Mesenteric fat pad (tissue), 1 donor: ENCODE measurements around the gene SMIM45.
"Not testable (repeated sequence)": the region's sequence is repeated elsewhere in the genome, so short reads cannot be mapped to it uniquely, and the experiment has no call there.

Source experiments
- DNase-seq: peaks from one replicate; pipeline ENCODE4 v3.0.0-alpha.2; 2020; ENCODE audit warnings: low spot score
- donor health status: DM: yes; HTN: yes; CAD: no.

Gene SMIM45

DNA sequence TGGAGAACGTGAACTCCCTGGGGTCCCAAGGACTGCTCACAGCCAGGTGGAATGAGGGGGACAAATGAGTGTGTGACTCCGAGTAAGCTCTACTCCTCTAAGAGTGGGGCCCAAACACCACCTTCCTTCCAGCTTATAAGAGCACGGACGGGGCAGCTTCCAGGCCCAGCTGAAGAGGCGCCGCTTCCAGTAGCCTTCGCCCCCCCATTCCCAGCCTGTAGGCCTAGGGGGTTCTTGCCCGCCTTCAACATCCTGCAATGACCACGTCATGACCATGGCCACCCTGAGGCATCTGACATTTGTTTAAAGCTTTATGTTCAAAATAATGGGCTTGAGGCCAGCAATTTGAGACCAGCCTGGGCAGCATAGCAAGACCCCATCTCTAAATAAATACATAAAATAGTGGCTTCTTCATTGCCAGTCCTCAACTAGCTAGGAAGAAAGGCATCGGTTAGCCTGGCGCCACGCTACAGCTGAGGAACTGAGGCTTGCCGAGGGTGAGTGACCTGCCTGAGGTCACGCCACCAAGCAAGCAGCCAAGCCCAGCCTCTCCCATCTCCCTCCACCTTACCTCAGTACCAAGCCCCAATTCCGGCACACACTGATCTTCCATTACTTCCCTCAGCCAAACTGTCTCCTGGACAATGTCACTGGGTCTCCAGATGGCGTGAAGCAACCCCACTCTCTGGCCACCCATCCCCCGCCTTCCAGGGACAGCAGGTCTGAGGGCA, 17.5 kb upstream of the SMIM45 start:
- no peak for DNase-seq

- no peak for DNase-seq
These were observed 17.0 kb upstream of the SMIM45 start for GRCh38 chr22:41935015-41935351.

GRCh38 chr22:41935509-41935908, 16.4 kb upstream of the SMIM45 start:
- DNase-seq: no peak

DNA sequence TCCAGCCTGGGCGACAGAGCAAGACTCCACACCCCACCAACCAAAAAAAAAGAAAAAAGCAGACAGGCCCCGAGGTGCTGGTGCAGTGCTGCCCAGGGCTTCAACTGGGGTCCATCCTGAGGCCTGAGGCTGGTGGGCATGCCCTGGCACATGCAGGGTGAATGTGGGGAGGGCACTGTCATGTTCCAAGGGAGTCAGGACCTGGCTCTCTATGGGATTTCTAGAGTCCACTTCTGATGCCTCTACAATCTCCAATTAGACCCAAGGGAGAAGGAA, 15.1 kb upstream of the SMIM45 start:
- no peak for DNase-seq

DNA sequence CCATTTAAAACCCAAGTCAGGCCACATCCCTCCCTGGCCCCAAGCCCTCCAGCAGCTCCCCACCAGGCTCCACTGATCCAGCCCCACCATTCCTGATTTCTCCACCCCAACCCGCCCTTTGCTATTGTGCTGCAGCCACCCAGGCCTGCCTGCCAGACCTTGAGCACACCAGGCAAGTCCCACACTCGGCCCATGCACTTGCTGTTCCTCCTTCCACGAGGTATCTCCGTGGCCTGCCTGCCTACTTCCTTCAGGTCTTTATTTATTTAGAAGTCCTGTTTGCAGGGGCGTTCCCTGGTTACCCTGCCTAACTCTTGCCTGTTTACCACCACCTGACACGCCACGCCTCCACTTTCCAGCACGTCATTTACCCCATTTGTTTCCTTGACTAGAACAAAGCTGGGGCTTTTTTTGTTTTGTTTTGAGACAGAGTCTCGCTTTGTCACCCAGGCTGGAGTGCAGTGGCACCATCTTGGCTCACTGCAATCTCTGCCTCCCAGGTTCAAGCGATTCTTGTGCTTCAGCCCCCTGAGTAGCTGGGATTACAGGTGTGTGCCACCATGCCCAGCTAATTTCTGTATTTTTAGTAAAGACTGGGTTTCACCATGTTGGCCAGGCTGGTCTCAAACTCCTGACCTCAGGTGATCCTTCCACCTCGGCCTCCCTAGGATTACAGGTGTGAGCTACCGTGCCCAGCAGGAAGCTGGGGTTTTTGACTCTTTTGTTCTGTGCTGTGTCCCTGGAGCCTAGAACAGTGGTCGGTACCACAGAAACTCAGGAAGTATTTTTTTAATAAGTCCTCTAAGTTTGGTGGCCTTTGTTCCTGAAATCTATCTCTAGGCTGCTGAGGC, 11.7 kb upstream of the SMIM45 start:
- DNase-seq: no peak

DNA sequence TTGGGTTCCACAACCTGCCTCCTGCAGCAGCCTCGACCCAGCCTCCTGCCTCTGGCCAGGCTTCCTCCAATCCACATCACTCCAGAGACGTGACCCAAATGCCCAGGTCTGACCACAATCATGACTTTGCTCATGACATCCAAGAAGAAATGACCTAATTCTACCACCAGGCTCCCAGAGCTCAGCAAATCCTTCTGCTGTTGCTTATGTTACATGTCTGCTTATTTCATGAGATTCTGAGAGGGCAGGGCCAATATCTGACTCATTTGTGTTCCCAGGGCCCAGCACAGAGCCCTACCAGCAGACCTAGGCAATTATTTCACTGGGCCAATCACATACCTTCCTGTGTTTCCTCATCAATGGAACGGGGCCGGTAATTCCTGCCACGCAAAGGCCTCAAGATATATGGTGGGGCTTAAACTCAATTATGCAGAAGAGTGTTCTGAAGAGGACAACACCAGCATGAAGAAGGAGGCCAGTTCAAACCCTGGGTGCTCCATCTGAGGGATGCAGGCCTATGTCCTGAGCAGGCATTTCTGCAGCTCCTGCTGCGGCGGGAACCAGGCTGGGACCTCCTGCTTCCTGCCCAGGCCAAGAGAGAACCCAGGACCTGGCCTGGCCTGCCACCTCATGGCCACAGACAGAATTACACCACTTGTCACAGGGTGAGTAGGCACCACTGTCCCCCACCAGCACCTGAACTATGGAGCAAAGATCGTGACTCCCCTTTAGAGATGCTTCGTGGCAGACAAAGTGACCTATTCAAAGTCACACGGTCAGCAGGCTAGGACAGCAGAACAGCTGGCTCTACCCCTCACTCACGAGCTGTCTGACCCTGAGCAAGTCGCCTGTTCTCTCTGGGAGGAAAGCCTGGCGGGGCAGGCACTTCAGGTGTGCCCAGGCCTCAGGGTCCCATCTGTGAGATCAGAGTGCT, 10.9 kb upstream of the SMIM45 start:
- DNase-seq: peak; percentile 92

GRCh38 chr22:41943661-41944209, 8.2 kb upstream of the SMIM45 start:
- DNase-seq: no peak

DNA sequence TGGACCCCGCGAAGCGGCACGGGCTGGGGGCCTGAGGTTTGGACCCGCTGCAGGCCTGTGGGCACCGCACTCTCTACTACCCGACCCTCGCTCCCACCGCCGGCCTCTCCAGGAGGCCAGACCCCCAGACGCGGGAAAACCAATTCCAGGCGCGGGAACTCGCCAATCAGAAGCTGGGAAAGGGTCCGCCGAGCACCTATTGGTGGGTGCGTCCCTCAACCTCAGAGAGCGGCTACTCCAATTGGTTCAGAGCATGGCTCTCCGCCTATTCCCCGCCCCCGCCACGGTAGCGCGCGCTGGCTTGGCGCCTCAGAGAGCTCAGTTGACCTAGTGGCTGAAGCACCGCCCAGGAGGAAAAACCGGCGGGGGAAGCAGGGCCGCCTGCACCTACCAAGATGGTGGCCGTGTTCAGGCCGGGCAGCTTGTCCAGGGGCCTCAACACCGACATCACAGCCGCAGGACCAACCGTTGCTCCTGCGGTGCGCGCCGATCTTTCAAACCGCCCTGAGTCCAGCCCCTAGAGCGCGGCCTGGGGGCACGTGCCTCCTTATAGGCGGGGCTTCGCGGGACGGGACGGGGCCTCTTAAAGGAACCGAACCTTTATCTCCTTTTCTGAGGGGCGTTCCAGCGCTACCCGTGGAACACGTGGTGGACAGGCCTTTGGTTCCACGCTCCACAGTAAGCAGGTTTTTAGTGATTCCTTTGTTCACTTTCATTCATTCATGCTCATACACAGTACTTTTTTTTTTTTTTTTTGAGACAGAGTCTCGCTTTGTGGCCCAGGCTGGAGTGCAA, 5.1 kb upstream of the SMIM45 start, which contains the start of gene CENPM:
Gene CENPM (minus strand): TSS at position 524 of the 795 bp plus-strand sequence. CDS start 76 bp downstream, at position 448.
- peak; percentile 94 for DNase-seq

DNA sequence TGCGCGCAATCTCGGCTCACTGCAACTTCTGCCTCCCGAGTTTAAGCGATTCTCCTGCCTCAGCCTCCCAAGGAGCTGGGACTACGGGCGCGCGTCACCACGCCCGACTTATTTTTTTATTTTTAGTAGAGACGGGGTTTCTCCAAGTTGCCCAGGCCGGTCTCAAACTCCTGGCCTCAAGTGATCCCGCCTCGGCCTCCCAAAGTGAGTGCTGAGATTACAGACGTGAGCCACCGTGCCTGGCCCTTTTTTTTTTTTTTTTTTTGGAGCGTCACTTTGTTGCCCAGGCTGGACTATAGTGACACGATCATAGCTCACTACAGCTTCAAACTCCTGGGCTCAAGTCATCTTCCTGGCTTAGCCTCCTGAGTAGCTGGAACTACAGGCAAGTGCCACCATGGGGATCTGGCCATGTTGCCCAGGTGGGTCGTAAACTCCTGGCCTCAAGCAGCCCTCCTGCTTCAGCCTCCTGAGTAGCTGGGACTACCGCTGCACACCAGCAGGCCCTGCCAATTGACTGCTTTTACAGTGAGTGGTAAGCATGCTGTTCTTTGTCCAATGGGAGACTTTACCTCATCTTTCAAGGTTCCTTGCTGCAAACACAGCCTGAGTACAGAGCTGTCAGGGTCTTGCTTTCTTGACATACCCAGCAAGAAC, 4.4 kb upstream of the SMIM45 start:
- no peak for DNase-seq

DNA sequence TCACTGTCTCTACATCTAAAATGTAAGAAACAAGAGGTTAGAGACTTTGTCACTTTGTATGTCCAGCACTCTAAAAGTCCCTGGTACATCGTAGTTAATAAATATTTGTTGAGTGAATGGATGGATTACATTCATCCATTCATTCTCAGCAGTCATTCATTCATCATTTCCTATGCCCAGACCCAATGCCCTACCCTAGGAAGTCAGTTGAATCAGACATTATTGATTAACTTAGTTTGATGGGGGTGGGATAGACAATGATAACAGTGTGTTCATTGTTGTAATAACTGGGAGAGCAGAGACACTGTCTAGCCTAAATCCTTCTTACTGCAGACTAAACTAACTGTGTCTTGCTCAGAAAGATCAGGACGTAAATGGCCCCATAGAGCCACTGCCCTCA, 3.8 kb upstream of the SMIM45 start:
- no peak for DNase-seq

DNA sequence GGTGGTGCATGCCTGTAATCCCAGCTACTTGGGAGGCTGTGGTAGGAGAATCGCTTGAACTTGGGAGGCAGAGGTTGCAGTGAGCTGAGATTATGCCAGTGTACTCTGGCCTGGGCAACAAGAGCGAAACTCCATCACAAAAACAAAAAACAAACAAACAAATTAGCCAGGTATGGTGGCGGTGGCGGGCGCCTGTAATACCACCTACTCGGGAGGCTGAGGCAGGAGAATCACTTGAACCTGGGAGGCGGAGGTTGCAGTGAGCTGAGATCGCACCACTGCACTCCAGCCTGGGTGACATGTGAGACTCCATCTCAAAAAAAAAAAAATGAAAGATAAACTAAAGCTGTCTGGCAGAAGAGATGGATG, 3.0 kb upstream of the SMIM45 start:
- DNase-seq: not testable (repeated sequence)

DNA sequence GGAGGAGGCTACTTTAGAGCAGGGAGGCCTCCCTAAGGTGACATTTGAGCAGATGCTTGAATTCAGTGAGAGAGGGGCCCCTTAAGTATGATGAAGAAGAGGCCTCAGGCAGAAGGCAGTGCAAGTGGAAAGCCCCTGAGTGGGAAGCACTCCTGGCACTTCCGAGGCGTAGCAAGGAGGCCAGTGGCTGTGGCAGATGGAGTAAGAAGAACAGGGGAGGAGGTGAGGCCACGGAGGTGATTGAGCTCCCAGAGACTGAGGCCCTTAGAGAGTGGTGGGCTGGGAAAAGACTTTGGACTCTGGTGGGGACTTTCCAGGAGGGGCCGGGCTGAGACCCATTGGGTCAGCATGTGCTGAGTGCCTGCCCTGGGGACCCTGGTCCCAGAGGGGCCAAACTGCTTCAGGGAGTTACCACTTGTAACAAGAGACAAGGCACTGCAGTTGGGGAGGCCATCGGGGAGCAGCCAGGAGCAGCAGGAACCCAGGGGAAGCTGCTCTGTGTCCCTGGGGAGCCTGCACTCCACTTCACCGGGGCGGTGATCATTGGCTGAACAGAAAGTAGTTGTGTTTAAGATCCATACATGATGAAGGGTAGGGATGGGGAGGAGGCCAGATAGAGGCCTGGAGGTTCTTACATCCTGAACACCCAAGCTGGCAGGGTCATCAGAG, 2.5 kb upstream of the SMIM45 start:
- no peak for DNase-seq

- DNase-seq: no peak
These were observed 763 bp downstream of the SMIM45 start for GRCh38 chr22:41952713-41953112.

DNA sequence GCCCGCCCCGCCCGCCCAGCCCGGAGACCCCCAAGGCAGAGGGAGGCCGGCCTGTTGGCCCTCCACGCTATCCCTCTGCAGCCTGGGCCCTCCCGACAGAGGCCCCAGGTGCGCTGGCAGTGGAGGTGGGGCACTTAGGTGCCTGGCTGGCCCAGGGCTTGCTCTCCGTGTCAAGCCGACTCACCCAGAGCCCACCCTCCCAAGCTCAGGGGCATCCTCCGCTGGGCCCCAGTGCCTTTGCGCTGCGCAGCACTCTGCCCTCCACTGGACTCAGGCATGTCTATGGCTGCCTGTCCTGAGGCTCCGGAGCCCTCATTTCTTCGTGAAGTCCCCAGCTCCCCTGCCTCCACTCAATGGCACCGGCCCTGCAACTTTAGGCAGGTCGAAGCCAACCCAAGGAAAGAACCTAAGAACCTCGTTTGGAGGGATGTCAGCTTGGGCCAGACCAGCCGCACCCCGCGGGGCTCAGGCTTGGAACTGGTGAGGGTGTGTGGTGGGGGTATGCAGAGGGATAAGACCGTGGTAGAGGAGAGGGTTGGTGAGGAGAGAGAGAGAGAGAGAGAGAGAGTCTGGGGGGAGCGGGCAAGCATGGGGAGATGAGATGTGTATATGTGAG, 6.1 kb downstream of the SMIM45 start:
- DNase-seq: no peak

DNA sequence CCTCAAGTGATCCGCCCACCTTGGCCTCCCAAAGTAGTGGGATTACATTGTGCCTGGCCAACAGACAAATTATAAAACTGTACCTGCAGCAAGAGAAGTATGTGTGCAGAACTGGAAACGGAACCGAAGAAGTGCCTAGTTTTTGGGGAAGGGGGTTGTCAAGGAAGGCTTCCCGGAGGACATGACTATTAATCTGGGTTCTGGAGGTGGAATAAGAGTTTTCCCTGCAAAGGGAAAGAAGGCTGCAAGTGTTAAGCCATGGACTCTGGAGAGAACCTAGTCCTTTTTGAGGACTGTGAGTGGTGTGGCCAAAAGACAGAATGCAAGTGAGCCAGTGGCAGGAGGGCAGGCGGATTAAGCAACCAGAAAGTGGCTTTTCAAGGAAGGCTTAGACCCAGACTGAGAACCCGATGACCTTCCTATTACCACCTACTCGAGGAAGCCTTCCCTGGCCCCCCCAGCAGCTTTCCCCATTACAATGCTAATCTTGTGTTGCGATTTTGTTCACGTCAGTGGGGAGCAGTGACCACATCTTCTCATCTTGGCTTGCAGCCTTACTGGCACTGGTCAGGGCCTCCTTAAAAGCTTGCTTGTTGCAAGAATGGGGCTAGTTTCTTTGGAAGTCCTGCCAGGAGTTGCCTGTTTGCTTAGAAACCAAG, 11.6 kb downstream of the SMIM45 start:
- DNase-seq: no peak

GRCh38 chr22:41964112-41964491, 12.2 kb downstream of the SMIM45 start:
- no peak for DNase-seq

- no peak for DNase-seq
These were observed 14.3 kb downstream of the SMIM45 start for GRCh38 chr22:41966225-41966606.

DNA sequence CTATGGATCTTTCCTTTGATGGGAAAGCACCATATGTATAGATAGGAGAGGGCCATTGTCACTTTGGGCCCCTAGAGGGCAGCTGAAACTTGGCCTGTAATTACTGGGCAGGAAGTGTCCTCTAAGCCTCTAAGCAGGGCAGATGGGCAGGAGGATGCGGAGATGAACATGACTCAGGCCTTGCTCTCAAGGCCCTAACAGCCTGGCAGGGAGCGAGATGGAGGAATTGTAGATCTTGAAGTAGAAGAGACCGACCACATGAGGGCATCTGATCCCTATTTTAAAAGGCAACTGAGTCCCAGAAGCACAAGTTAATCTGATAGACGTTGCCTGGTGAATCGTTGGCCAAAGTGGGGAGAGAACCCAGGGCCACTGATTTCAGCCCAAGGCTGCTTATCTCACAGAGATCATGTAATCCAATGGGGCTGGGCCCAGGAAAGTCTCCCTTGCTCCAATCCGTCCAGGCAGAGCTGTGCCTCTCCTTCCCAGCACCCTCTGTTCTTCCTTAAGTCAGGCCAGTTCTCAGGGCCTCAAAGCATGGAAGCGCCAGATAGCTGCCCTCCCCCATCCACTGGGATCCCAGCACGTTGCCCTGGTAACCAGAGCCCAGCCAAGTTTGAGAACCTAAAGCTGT, 14.8 kb downstream of the SMIM45 start:
- no peak for DNase-seq
